ENCODE measurements around the gene NXPE3.
A peak's percentile ranks its signal among the peaks of the same experiment; 100 is the strongest.

Gene NXPE3

DNA sequence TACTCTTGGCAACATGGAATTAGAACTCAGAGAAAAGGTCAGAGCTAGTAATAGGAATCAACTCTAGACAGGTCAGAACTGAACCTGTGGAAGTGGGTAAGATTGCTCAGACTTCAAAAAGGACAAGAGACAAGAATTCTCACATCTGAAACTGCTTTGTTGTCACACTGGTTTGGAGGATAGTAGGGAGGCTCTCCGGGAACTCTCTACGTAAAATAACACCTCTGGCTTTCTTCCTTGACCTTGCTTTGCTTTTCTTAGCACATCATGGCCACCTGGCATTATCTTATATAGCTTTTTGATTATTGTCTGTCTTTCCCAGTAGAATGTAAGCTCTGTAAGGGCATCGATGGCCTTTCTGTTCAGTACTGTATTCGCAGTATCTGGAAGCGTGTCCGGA, 57.1 kb downstream of the NXPE3 start:
- H3K4me3 ChIP-seq (ENCODE audit: low read depth, low read length), result no peak overlapping the region
- no peak for DNase-seq (ENCODE audit: low read depth)
- TF ChIP-seq, protein P1, sequence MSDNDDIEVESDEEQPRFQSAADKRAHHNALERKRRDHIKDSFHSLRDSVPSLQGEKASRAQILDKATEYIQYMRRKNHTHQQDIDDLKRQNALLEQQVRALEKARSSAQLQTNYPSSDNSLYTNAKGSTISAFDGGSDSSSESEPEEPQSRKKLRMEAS (IDR thresholded peaks at IDR 0.05; ENCODE audit: low read depth, low read length), result no peak
- TF ChIP-seq, protein P2, sequence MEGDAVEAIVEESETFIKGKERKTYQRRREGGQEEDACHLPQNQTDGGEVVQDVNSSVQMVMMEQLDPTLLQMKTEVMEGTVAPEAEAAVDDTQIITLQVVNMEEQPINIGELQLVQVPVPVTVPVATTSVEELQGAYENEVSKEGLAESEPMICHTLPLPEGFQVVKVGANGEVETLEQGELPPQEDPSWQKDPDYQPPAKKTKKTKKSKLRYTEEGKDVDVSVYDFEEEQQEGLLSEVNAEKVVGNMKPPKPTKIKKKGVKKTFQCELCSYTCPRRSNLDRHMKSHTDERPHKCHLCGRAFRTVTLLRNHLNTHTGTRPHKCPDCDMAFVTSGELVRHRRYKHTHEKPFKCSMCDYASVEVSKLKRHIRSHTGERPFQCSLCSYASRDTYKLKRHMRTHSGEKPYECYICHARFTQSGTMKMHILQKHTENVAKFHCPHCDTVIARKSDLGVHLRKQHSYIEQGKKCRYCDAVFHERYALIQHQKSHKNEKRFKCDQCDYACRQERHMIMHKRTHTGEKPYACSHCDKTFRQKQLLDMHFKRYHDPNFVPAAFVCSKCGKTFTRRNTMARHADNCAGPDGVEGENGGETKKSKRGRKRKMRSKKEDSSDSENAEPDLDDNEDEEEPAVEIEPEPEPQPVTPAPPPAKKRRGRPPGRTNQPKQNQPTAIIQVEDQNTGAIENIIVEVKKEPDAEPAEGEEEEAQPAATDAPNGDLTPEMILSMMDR (IDR thresholded peaks at IDR 0.05; ENCODE audit: low read depth, low read length), result no peak
- TF ChIP-seq POLR2A (IDR thresholded peaks at IDR 0.05; ENCODE audit: extremely low read depth, insufficient read length) (no peak), MYC (IDR thresholded peaks at IDR 0.05; ENCODE audit: low read depth, low read length) (no peak)

DNA sequence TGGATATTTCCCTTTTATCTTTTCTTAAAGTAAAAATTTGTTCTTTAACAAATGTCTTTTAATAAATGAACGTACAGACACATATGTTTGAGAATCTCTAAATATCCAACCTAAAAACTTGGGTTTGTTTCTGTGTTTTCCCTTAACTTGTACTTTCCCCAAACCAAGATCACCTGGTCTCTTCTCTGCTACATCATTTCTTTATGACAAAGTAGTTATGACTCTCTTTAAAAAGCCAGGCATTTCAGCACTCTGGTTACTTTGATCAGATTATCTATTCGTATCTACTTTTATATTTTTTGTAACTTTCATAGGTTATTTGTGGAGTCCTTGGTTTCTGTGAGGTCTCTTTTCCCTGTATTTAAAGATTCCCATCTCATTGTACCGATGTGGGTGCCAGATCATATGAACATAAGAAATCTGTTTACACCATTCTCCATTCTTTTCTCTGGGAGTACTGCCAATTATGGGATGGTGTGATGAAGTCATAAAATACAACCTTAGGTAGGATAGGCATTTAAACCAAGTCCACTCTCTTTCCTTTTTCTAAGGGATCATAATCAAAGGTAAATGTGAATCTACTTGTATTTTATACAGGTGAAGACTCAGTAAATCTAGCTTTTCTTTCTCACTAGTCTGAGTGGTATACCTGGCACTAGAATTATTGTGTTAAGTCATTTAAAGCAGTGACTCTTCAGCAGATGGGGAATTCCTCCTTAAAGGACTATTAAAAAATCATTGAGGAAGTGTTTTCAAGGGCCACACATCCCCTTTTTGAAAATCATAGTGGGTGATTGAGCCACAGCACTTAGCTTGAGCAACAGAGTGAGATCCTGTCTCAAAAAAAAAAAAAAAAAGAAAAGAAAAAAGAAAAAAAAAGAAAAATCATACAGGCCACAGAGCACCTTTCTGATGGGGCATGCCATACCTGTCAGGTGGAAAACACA, 57.9 kb downstream of the NXPE3 start:
- peak; percentile 42 for DNase-seq (ENCODE audit: low read depth)
- TF ChIP-seq, protein P1 (IDR thresholded peaks at IDR 0.05; ENCODE audit: low read depth, low read length), result no peak
- H3K4me3 ChIP-seq (ENCODE audit: low read depth, low read length), result no peak overlapping the region

DNA sequence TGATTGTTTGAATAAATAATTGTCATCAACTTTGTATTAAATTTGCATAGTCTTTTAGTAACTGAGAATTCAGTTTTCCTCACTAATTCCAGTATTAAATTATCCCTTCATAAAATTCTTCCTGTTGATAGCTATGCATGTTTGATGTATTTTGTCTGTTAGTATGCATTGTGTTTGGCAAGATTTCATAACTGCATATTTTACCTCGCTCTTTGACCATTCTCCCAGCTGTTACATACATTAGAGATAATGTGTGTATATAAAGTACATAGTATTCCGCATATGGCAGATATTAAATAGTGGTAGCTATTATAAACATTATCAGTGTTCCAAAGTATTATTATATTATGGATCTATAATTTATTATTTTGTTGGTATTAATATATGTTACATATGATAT, 59.7 kb downstream of the NXPE3 start:
- TF ChIP-seq, protein P2 (IDR thresholded peaks at IDR 0.05; ENCODE audit: low read depth, low read length), result no peak
- TF ChIP-seq, protein P1 (IDR thresholded peaks at IDR 0.05; ENCODE audit: low read depth, low read length), result no peak
- TF ChIP-seq POLR2A (IDR thresholded peaks at IDR 0.05; ENCODE audit: extremely low read depth, insufficient read length) (no peak), MYC (IDR thresholded peaks at IDR 0.05; ENCODE audit: low read depth, low read length) (no peak)
- H3K4me3 ChIP-seq (ENCODE audit: low read depth, low read length), result no peak overlapping the region
- DNase-seq (ENCODE audit: low read depth), result no peak

DNA sequence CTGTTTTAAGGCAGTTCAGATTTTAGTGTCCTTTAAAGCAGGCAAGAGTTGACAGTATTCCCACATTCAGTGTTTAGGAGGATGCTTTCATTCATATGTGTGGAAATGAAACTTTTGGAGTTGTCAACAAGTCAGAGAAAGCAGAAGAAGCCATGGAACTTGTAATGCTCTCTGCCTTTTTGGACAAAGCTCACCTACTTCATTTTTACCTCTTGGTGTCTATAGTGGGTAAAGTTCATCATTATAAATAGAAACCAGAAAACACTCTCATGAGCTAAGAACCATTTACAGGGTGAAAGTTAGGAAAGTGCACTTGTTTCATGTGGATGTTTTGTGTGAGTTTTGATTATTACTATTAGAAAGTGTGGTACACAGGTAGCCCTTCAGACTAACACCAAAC, 61.1 kb downstream of the NXPE3 start:
- no peak for TF ChIP-seq MYC (IDR thresholded peaks at IDR 0.05; ENCODE audit: low read depth, low read length)
- TF ChIP-seq, protein P2 (IDR thresholded peaks at IDR 0.05; ENCODE audit: low read depth, low read length), result no peak
- no peak for TF ChIP-seq POLR2A (IDR thresholded peaks at IDR 0.05; ENCODE audit: extremely low read depth, insufficient read length)
- TF ChIP-seq, protein P1 (IDR thresholded peaks at IDR 0.05; ENCODE audit: low read depth, low read length), result no peak
- H3K4me3 ChIP-seq (ENCODE audit: low read depth, low read length), result no peak overlapping the region
- DNase-seq (ENCODE audit: low read depth), result no peak

DNA sequence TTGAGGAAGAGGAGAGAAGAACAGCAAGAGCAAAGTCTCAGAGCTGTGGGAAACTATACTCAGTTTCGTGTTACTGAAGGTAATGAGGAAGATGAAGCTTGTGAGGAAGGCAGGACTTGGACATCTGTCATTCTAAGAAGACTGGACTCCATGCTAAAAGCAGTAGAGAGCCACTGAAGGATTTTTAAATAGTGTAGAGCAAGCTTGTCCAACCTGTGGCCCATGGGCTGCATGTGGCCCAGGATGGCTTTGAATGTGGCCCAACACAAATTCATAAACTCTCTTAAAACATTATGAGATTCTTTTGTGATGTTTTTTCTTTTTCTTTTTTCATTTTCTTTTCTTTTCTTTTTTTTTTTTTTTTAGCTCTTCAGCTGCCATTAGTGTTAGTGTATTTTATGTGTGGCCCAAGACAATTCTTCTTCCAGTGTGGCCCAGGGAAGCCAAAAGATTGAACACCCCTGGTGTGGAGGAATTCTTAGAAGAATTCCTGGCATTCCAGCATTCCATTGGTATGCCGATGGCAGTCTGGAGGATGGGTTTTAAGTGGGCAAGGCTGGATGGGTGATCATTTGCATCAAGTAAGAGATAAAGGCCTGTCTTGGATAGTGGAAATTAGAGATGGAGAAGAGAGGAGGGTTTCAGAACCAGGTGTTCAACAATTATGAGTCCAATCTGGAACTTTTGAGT, 63.4 kb downstream of the NXPE3 start:
- DNase-seq (ENCODE audit: low read depth), result no peak
- no peak overlapping the region for H3K4me3 ChIP-seq (ENCODE audit: low read depth, low read length)
- TF ChIP-seq, protein P2 (IDR thresholded peaks at IDR 0.05; ENCODE audit: low read depth, low read length), result no peak
- TF ChIP-seq POLR2A (IDR thresholded peaks at IDR 0.05; ENCODE audit: extremely low read depth, insufficient read length), result no peak
- TF ChIP-seq MYC (IDR thresholded peaks at IDR 0.05; ENCODE audit: low read depth, low read length), result no peak
- TF ChIP-seq, protein P1 (IDR thresholded peaks at IDR 0.05; ENCODE audit: low read depth, low read length), result no peak

DNA sequence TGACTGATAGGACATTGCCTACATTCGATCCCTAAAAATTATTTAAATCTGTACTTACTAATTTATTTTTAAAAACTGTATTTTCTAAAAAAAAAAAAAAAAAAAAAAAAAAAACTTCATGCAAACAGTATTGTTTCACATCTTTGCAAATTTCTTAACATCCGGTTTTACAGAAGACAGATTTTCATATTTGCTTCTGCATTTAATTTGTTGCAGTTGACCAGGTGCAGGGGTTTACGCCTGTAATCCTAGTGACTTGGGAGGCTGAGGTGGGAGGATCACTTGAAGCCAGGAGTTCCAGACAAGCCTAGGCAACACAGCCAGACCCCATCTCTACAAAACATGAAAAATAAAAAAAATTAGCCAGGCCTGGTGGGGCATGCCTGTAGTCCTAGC, 63.9 kb downstream of the NXPE3 start:
- TF ChIP-seq POLR2A (IDR thresholded peaks at IDR 0.05; ENCODE audit: extremely low read depth, insufficient read length) (no peak), MYC (IDR thresholded peaks at IDR 0.05; ENCODE audit: low read depth, low read length) (no peak)
- TF ChIP-seq, protein P1 (IDR thresholded peaks at IDR 0.05; ENCODE audit: low read depth, low read length), result no peak
- TF ChIP-seq, protein P2 (IDR thresholded peaks at IDR 0.05; ENCODE audit: low read depth, low read length), result no peak
- no peak for DNase-seq (ENCODE audit: low read depth)
- H3K4me3 ChIP-seq (ENCODE audit: low read depth, low read length), result no peak overlapping the region

Data from NB4 (cell line).